Peyer's patch (tissue), 4 donors: ENCODE data around the gene LOC101059915.

Experiments used
- POLR2A ChIP-seq, 2 donors: fragments of 450-650 bp; IDR thresholded peaks; one replicate each; pipeline ENCODE4 v1.5.1; 2017; ENCODE audit warnings: antibody characterized with exemption in 2 of 2, mild to moderate bottlenecking in 2 of 2, moderate library complexity in 2 of 2
- TF ChIP-seq, protein P1 (sequence below), 6 experiments: fragments of 450-650 bp in 4 of 6; fragments of 200-600 bp in 2 of 6; sonication (generic) in 1 of 6; IDR thresholded peaks; one replicate each; pipeline ENCODE4 v1.5.1; 2017 to 2019; ENCODE audit warnings: antibody characterized with exemption in 6 of 6, mild to moderate bottlenecking in 3 of 6, moderate library complexity in 1 of 6

- TF ChIP-seq POLR2A (IDR thresholded peaks at IDR 0.05): no peak
- TF ChIP-seq, protein P1, sequence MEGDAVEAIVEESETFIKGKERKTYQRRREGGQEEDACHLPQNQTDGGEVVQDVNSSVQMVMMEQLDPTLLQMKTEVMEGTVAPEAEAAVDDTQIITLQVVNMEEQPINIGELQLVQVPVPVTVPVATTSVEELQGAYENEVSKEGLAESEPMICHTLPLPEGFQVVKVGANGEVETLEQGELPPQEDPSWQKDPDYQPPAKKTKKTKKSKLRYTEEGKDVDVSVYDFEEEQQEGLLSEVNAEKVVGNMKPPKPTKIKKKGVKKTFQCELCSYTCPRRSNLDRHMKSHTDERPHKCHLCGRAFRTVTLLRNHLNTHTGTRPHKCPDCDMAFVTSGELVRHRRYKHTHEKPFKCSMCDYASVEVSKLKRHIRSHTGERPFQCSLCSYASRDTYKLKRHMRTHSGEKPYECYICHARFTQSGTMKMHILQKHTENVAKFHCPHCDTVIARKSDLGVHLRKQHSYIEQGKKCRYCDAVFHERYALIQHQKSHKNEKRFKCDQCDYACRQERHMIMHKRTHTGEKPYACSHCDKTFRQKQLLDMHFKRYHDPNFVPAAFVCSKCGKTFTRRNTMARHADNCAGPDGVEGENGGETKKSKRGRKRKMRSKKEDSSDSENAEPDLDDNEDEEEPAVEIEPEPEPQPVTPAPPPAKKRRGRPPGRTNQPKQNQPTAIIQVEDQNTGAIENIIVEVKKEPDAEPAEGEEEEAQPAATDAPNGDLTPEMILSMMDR (IDR thresholded peaks at IDR 0.05): no peak
Measured at GRCh38 chrX:71657267-71657666, 10.1 kb upstream of the LOC101059915 start.
